GM12801 (cell line): ENCODE data around the gene CCDC141.

Experiments
- TF ChIP-seq, protein P1 (sequence below): IDR thresholded peaks from one replicate; pipeline ENCODE4 v1.5.1; 2011; ENCODE audit warnings: control low read depth; ENCODE audit not compliant: insufficient read length; ENCODE audit errors: extremely low read depth

CCDC141 gene

DNA sequence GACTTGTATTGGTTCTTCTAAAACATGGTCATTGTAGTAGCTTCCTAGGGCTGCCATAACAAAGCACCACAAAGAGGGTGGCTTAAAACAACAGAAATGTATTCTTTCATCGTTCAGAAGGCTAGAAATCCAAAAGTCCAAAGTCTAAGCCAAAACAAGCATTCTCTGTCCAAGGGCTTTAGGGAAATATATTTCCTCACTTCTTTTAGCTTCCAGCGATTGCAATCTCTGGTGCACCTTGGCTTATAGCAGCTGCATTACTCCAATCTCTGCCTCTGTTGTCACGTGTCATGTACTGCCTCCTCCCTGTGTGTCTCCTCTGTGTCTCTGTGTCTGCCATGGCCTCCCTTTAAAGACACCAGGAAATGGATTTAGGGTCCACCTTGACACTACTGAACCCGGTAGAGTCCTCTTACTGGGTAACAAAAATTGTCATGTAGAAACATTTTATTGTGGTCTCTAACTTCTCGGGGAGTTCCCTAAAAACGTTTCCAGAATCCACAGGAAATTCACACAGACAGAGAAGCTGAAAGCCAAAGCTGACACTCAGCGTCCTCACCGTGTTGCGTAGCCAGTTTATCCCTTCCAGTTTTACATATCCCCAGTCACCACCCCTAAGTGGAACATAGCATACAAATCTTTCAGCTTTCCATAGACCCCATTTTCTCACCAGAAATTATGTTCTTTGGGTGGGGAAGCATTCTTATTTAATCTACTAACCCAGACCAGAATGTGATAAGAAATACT, 222.0 kb downstream of the CCDC141 start:
- TF ChIP-seq, protein P1, sequence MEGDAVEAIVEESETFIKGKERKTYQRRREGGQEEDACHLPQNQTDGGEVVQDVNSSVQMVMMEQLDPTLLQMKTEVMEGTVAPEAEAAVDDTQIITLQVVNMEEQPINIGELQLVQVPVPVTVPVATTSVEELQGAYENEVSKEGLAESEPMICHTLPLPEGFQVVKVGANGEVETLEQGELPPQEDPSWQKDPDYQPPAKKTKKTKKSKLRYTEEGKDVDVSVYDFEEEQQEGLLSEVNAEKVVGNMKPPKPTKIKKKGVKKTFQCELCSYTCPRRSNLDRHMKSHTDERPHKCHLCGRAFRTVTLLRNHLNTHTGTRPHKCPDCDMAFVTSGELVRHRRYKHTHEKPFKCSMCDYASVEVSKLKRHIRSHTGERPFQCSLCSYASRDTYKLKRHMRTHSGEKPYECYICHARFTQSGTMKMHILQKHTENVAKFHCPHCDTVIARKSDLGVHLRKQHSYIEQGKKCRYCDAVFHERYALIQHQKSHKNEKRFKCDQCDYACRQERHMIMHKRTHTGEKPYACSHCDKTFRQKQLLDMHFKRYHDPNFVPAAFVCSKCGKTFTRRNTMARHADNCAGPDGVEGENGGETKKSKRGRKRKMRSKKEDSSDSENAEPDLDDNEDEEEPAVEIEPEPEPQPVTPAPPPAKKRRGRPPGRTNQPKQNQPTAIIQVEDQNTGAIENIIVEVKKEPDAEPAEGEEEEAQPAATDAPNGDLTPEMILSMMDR, result no peak

DNA sequence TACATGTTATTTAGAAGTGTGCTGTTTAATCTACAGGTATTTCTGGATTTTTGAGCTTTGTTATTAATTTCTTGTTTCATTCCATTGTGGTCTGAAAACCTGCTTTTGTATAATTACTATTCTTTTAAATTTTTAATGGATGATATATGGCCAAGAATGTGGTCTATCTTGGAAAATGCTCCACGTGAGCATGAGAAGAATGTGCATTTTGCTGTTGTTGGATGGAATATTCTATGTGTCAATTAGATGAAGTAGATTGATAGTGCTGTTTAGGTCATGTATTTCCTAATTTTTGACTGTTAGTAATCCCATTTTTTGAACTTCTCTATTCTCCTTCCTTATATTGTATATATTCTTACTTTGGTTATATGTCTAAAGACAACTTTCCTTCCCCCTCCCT, 222.8 kb downstream of the CCDC141 start:
- TF ChIP-seq, protein P1, result no peak

DNA sequence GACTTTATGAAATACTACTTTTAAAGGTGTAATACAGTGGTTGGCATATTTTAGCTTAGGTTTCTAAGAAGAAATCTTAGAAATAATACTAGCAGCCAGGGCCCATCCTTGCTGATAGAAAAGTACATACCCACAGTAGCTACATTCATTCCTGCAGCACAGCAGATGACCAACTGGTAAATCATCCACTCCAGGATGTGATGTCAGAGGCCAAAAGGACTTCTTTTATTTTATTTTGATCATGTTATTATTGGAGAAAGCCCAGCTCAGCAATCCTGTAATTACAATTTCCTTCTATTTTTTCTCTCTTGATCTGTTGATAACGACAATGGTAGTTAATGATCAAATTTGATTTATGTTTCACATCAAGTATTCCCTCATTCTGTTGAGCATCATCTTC, 224.8 kb downstream of the CCDC141 start:
- TF ChIP-seq, protein P1, result no peak

DNA sequence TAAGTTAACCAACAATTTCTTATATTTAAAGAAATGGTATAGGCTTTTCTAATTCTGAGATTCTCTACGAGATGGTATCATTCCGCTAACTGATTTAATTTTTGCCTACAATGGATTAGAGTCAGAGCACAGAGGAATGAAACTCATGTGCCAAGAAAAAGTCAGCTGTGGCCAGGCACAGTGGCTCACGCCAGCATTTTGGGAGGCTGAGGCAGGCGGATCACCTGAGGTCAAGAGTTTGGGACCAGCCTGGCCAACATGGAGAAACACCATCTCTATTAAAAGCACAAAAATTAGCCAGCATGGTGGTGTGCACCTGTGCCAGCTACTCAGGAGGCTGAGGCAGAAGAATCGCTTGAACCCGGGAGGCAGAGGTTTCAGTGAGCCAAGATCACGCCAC, 225.8 kb downstream of the CCDC141 start:
- TF ChIP-seq, protein P1, result no peak

DNA sequence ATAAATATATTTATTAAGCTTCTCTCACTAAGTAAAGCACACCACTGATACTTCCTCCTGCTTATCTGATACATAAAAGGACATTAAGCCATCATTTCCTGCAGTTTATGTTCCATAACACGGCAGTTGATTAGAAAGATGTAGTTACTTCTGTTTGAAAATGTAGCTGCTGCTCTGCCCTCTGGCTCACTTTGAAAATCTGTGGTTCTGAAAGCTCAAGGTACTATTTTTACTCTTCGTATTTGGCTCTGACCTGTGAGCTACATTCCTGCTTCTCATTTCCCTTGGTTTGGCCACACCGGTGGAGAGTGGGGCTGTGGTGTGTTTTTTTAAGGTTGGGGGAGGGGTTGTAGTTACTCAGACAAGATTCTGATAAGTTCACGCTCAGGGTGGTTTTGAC, 229.9 kb downstream of the CCDC141 start:
- TF ChIP-seq, protein P1, result no peak

DNA sequence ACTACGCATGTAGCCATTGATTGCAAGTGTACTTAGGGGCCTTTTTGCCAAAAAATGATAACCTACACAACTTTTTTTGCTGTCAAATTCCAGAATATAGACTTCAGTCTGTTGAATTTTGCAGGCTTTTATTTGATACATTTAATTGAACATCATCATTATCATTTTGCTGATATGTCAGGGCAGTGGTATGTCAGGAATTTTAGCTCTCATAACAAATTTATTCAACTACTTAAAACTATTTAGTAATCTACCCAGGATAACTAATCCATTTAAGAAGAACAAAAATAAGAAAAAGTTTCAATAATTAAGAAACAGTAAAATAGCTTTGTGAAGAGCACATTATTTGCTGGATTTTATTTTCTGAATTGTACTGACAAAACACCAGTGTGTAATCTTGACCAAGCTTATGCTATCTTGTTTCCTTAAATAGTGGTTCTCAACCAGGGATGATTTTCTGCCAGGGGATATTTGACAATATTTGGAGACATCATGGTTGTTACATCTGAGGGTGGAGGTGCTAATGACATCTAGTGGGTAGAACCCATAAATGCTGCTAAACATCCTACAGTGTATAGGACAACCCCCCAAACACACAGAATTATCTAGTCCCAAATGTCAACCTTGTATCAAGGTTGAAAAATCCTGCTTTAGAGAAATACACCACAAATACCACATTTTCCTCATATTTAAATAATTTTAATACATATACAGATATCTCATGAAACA, 230.6 kb downstream of the CCDC141 start:
- TF ChIP-seq, protein P1, result no peak

DNA sequence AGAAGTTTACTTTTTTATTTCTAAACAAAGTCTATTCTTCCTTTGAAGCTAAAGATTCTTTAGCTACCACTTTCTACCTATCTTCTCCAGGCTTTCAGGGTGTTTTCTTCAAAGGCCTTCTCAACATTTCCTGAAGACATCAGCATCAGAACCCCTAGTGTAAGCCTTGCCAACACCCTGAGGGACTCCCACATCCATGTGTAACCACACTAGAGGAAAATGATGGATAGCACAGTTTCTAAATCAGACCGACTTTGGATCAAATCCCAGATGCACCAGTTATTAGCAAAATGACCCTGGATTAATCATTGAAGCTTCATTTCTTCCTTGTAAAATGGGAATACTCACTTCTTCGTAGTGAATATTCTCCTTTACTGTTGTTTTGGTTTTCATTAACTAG, 238.0 kb downstream of the CCDC141 start:
- TF ChIP-seq, protein P1, result no peak
